ENCODE data around the gene DGCR8.
"Not testable (repeated sequence)": the region's sequence is repeated elsewhere in the genome, so short reads cannot be mapped to it uniquely, and the experiment has no call there.

DGCR8 gene

GRCh38 chr22:20156611-20157429 lies 76.8 kb downstream of the DGCR8 start:
- DNase-seq: peak; percentile 85

- DNase-seq: no peak
Observed at GRCh38 chr22:20157430-20158183, 77.6 kb downstream of the DGCR8 start.

GRCh38 chr22:20158391-20159036 lies 78.5 kb downstream of the DGCR8 start:
- no peak for DNase-seq

- no peak for DNase-seq
Observed at GRCh38 chr22:20159076-20159475, 79.0 kb downstream of the DGCR8 start.

- not testable (repeated sequence) for DNase-seq
Observed at GRCh38 chr22:20159531-20159930, 79.5 kb downstream of the DGCR8 start.

GRCh38 chr22:20160041-20160440 lies 80.0 kb downstream of the DGCR8 start:
- no peak for DNase-seq
